HPDE6-E6E7 (cell line): ENCODE data around the gene TNC.

Experiments
- DNase-seq: peaks from one replicate; pipeline ENCODE4 v3.0.0; 2011; ENCODE audit warnings: missing footprints; ENCODE audit errors: extremely low spot score

TNC gene

DNA sequence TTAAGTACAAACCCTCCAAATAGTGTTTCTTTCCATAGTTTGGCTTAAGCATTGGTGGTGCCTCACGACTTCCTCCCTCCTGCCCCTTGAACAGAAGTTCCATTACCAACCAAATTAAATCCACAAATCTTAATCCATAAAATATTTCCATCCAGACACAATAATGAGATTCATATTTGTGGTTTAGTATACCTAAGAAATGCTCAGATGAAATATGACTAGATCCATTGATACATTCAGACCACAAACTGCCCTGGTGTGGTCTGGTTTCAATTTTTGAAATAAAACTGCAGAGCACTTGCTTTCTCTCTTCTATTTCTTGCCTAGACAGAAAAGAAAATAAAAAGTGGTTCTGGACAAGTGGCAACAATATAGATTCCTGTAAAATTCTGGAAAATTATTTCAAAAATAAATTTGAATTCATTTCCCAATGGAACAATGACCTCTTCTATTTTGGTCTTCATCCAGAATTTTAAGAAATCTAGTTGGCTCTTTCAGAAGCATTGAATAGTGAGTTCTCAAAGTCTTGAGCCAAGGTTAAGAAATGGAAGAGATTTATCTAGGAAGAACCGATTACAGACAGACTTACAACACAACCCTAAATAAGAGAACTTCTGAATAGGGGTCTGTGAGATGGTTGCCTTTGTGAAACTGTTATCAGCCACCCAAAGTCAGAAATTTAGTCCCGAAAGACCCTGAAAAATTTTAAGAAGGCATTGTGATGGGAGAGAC, 14.0 kb downstream of the TNC start:
- DNase-seq: no peak

- DNase-seq: no peak
Observed at GRCh38 chr9:115099901-115100300, 18.1 kb downstream of the TNC start.

GRCh38 chr9:115098226-115098965, 19.6 kb downstream of the TNC start:
- no peak for DNase-seq

GRCh38 chr9:115093520-115093919, 24.4 kb downstream of the TNC start:
- DNase-seq: no peak

DNA sequence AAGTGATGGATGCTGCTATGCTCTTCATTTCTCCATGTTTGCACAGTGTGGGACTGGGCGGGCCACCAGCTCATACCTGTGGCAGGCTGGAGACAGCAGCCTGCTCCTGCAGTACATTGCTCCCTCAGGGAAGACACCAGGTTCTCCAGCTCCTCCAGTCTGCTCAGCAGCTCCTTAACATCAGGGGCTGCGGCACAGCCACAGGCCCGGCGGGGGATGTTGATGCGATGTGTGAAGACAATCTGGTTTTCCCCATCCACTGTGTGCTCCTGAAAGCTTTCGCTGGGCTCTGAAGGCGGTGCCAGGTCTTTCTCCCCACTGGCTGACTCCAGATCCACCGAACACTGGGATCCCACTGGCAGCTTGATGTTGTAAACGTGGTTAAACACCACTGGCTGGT, 27.5 kb downstream of the TNC start:
- DNase-seq: no peak

GRCh38 chr9:115088860-115089259, 29.1 kb downstream of the TNC start:
- no peak for DNase-seq

GRCh38 chr9:115086886-115087285, 31.1 kb downstream of the TNC start:
- no peak for DNase-seq

DNA sequence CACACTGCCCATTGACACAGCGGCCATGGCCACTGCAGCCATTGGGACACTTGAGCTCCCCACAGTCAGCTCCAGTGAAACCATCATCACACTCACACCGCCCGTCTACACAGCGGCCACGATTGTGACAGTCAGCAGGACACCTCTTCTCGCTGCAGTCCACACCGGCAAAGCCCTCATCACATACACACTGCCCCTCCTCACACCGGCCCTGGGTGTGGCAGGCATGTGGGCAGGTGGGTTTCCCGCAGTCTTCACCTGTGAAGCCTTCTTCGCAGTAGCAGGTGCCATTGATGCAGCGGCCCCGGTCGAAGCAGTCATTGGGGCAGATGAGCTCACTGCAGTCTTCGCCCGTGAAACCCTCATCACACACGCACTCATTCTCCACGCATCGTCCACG, 31.5 kb downstream of the TNC start:
- no peak for DNase-seq

- no peak for DNase-seq
Observed at GRCh38 chr9:115085773-115086377, 32.1 kb downstream of the TNC start.

DNA sequence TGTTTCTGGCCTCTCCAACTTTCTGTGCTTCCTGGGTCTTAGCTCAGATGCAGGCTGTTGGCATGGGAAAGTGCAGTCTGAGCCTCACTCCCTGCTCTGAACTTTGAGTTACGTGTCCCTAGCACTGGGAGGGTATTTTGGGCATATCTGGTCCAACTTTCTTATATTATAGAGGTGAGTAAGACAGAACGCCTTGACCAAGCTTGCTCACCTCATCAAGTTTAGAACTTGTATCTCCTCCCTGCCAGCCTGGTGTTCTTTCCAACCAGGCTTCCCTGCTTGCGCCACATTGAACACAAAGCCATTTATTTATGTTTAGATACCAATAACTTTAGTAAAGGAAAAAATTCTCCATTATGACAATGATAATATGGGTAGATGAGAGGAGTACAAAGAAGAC, 33.2 kb downstream of the TNC start:
- DNase-seq: no peak

- DNase-seq: no peak
Observed at GRCh38 chr9:115084157-115084556, 33.8 kb downstream of the TNC start.

DNA sequence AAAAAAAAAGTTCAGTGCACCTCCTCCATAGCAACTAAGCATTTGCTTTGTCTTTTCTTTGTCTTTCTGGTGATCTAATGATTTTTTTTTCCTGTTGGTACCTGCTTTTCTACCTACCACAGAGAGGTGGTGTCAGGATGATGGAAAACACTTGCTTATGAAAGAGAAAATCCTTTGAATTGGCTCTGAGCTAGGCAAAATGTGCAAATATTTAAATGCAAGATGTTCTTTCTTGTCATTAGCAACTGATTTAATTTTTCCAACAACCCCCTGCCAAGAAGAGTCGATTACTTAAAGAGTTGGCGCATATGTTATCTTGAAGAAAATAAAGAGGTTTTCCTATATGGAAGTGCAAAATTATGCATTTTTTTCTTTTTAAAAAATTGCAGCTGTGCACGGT, 37.7 kb downstream of the TNC start:
- no peak for DNase-seq

DNA sequence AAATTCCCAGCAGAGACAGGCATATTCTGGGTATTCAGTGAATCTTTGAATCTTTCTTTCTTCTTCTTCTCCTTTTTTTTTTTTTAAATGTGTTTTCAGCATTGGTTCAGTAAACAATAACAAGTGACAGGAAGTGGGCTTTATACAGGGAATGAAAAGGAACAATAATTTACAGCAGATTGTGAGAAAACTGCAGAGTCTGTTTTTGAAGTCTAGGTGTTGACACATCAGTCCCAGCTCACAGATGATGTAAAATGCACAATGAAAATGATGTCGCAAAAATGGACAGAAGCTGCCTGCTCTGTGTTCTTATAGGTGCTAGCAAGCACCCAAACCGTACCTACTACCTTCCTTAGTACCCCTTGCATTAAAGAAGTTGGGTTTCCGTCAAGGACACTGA, 38.8 kb downstream of the TNC start:
- no peak for DNase-seq

- DNase-seq: no peak
Observed at GRCh38 chr9:115073456-115073855, 44.5 kb downstream of the TNC start.

GRCh38 chr9:115071176-115071575, 46.8 kb downstream of the TNC start:
- no peak for DNase-seq

GRCh38 chr9:115069771-115070170, 48.2 kb downstream of the TNC start:
- no peak for DNase-seq

- DNase-seq: no peak
Observed at GRCh38 chr9:115069302-115069701, 48.7 kb downstream of the TNC start.

DNA sequence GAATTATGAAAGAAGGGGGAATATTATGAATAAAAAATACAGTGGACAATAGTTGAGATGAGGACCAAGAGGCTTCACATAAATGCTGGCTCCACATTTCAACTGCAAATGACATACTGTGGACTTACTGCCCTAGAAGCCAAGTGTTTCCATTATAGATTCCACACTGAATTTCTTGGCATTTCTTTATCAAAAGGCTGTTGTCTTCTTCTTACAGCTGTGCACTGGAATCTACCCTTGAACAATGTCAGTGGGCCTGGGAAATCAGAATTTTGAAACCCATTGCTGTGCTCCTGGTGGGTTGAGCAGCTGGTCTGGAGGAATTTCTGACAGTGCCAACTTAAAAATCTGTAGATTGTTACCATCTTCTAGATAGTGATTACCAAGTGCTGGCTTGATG, 49.9 kb downstream of the TNC start:
- no peak for DNase-seq

DNA sequence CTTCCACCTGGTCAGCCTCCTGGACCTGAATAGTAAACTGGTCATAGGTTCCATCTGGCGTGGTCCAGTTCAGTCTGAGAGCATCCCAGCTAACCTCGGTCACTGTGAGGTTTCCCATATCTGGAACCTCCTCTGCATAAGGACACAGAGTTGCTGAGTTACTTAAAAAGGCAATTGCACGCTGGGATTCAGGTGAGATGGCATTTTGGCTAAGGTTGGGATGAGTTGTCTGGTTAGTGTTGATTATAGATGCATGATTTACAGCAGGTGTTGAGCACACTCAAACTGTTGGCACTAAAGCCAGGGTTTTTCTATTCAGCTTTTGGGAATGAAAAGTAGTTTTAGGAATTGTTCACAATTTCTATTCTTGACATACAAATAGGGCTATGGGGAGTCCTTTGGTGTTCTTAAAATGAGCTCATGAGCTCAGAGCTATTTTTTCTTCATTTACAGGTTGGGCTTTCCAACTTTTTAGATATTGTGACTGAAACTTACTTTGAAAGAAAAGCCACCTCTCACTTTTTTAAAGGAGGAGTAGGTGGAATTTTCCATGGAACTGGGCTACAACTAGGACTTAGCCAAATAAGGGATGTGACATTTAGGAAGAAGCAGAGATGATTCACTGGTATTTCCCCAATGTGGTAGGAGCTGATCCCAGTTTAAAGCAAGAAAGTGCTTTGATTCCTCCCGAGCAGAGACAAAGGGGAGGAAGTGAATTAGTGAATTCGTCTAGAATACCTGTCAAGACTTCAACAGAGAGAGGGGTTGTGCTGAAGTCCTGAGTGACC, 54.7 kb downstream of the TNC start:
- DNase-seq: no peak

DNA sequence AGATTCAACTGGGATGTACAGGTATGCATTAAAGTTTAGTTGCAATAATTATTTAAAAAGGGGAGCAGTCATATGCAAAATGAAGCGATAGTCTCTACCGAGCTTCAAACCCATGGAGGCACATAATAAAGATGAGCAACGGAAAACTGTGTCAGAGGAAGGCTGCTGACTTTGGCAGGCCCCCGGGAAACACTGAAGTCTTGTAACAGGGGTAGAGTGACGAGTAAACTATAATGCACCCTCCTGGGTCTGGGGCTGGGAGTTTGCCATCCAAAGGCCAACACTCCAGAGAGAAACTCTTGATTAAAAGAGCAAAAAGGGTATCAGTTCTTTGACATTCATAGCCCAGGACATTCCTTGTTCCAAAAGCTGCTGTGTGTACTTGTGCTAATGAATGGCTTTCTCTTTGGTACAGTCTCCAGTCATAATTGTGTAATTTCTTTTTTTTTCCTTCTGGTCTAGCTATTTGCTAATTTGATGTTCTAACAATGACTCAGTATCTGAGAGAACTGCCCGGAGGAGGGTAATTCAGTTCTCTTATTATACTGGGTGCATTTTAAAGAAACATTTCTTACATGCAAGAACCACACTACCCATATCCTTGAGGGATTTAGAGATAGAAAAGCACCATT, 59.2 kb downstream of the TNC start:
- peak; percentile 73 for DNase-seq

DNA sequence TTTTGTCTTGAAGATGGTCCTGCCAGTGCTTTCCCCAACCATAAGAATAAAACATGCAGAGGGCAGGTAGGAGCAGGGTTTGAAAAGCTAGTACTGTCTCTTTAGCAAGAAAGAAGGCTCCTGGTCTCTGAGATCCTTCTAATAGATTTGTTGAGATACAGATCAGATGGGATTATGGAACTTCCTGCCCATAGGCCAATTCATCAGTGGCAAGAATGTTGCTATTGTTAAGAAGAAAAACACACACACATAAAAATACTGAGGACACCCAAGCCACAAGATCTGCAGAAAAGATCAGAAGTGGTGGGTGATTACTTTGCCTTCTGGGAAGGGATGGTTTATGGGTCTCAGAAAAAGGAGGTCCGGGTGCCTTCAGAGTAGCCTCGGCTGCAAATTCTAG, 59.8 kb downstream of the TNC start:
- DNase-seq: no peak

- no peak for DNase-seq
Observed at GRCh38 chr9:115057559-115057958, 60.4 kb downstream of the TNC start.
